Mucosa of rectum (tissue), 2 donors: ENCODE data around the gene IFT57.
"Not testable (repeated sequence)": the region's sequence is repeated elsewhere in the genome, so short reads cannot be mapped to it uniquely, and the experiment has no call there.

ENCODE experiments used
- H3K27ac ChIP-seq, 2 donors: one replicate each; pipeline ENCODE4 v1.7.0; 2013; ENCODE audit warnings: inconsistent platforms in 2 of 2, low read depth in 2 of 2, low read length in 2 of 2
- H3K27me3 ChIP-seq, 2 donors: one replicate each; pipeline ENCODE4 v1.7.0; 2013; ENCODE audit warnings: low read length in 2 of 2; ENCODE audit not compliant: control insufficient read depth in 2 of 2, insufficient read depth in 2 of 2
- H3K36me3 ChIP-seq, 2 donors: one replicate each; pipeline ENCODE4 v1.7.0; 2013; ENCODE audit warnings: low read length in 2 of 2; ENCODE audit not compliant: control insufficient read depth in 2 of 2, insufficient read depth in 2 of 2
- H3K4me1 ChIP-seq, 2 donors: one replicate each; pipeline ENCODE4 v1.7.0; 2013; ENCODE audit warnings: low read length in 2 of 2, mild to moderate bottlenecking in 1 of 2; ENCODE audit not compliant: control insufficient read depth in 2 of 2, insufficient read depth in 2 of 2
- H3K4me3 ChIP-seq, 2 donors: one replicate each; pipeline ENCODE4 v1.7.0; 2013; ENCODE audit warnings: low read length in 2 of 2
- H3K9ac ChIP-seq, 2 donors: one replicate each; pipeline ENCODE4 v1.7.0; 2013; ENCODE audit warnings: low read length in 2 of 2, low read depth in 1 of 2, mild to moderate bottlenecking in 1 of 2
- H3K9me3 ChIP-seq, 2 donors: one replicate each; pipeline ENCODE4 v1.7.0; 2013; ENCODE audit warnings: low read length in 2 of 2; ENCODE audit not compliant: control insufficient read depth in 2 of 2
- donor health status: healthy.
- donor health status: Normal muscosa, but diverticular disease.

Gene IFT57

DNA sequence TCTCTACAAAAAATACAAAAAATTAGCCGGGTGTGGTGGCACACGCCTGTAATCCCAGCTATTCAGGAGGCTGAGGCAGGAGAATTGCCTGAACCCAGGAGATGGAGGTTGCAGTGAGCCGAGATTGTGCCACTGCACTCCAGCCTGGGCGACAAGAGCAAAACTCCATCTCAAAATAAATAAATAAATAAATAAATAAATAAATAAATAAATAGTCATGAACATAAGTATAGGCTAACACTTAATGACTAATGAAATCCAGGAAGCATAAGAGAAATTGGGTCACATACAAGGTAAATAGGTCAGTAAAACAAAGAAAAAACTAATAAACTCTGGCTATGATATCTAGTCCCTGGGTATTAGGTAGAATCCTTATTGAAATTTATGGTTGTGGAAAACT is 66.6 kb downstream of the IFT57 start:
- H3K9me3 ChIP-seq, H3K4me1 ChIP-seq, H3K27me3 ChIP-seq, H3K36me3 ChIP-seq, H3K4me3 ChIP-seq, H3K9ac ChIP-seq, H3K27ac ChIP-seq: not testable (repeated sequence)

DNA sequence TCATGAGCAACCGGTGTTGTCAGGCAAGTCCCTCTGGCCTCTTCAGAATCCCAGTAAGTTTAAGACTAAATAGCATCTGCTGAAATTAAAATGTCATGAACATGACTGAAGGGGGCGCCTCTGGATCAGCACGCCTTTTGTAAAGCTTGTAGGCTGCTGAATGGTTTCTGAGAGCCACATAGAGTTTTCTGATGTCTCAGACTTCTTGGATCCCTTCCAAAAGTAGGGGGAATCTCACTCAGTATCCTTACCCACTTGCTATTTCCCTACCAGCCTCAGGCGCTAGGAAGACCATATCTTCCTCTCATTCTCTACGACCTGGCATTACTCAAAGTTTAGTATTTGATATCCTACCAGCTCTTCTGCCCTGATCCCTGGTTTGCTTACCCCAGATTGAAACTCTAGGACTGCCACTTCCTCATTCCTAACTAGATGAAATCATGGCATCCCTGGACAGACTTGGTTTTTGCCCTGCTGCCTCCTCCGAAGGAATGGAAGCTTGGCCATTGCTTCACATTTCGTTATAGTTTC is 68.7 kb downstream of the IFT57 start:
- H3K27me3 ChIP-seq, result no peaks in the 10 kb centered on the region
- H3K9me3 ChIP-seq, result no peaks in the 10 kb centered on the region

DNA sequence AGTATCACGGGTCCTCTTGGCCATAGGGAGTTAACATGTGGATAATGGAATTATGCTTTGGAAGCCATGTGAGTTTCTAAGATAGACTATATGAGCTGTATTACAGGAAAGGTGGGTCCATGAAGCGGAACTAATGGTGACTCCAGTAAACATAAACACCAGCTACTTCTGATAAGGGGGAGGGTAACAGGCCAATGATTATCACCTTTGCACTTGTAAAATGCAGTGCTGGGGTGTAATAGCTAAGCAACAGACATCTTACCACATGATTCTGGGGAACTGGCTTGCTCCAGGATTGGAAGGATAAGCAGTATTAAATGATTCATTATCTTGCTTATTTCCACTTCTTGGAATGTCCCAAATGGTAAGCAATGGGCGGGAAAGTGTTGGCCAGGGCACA is 70.0 kb downstream of the IFT57 start:
- H3K27ac ChIP-seq, result no peak overlapping the region
- H3K27me3 ChIP-seq, result no peaks in the 10 kb centered on the region
- no peaks in the 10 kb centered on the region for H3K4me1 ChIP-seq
- no peak overlapping the region for H3K9ac ChIP-seq
- no peaks in the 10 kb centered on the region for H3K36me3 ChIP-seq
- no peak overlapping the region for H3K4me3 ChIP-seq
- no peaks in the 10 kb centered on the region for H3K9me3 ChIP-seq

More for the DNA sequence above, 68.7 kb downstream of the IFT57 start:
- no peaks in the 10 kb centered on the region for H3K4me1 ChIP-seq
- no peak overlapping the region for H3K9ac ChIP-seq
- no peak overlapping the region for H3K4me3 ChIP-seq
- H3K36me3 ChIP-seq, result no peaks in the 10 kb centered on the region
- no peak overlapping the region for H3K27ac ChIP-seq

DNA sequence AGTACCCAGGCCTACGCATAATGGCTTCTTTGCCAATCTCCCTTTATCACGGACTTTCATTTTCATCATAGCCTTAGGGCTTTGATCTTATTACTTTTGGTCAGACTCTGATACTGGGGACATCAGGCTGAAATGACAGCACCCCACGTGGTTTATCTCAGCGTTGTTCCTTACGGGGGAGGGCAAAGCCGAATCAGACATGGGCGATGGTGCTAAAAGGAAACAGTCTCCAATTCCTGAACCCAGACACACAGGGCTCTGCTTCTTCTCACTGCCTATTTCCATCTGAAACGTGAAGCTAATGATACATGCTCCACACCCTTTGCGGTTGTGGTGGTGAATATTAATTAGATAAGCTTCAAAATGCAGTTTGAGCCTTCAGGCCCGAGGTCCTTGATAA is 72.0 kb downstream of the IFT57 start:
- H3K27ac ChIP-seq, result no peak overlapping the region
- H3K36me3 ChIP-seq, result no peaks in the 10 kb centered on the region
- peaks cover 3 to 4% of the 10 kb centered on the region in 2 donors for H3K9me3 ChIP-seq
- H3K4me1 ChIP-seq, result no peaks in the 10 kb centered on the region
- H3K4me3 ChIP-seq, result no peak overlapping the region
- H3K9ac ChIP-seq, result no peak overlapping the region
- H3K27me3 ChIP-seq, result no peaks in the 10 kb centered on the region

DNA sequence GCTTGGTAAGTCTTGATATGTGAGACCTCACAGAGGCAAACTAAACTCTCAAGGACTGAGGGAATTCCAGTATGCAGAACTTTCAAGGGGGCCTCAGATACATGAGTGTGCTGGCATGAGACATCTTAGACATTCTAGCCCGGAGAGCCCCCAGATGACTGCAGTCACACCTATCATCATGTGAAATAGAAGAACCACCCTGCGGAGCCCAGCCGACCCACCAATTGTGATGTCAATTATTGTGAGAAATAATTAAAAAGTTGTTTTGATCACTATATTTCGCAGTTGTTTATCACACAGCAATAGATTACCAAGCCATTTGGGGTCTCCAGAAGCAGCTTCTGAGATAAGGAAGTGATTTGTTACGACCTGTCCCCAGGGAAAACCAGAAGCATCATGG is 76.1 kb downstream of the IFT57 start:
- Histone ChIP-seq H3K9me3 (peaks cover 3 to 4% of the 10 kb centered on the region in 2 donors), H3K27ac (no peak overlapping the region), H3K27me3 (no peaks in the 10 kb centered on the region), H3K36me3 (no peaks in the 10 kb centered on the region), H3K4me3 (no peak overlapping the region), H3K4me1 (no peaks in the 10 kb centered on the region), H3K9ac (no peak overlapping the region)

DNA sequence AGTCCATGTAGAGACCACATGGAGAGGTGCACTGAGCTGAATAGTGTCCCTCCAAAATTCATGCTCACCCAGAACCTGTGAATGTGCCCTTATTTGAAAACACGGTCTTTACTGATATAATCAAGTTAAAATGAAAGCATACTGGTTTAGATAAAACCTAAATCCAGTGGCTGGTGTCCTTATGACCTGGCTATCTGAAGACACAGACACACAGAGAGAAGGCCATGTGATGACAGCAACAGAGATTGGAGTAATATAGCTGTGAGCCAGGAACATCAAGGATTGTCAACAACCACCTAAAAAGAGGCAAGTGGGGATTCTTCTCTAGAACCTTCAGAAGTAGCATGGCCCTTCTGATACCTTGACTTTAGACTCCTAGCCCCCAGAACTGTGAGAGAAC is 76.6 kb downstream of the IFT57 start:
- Histone ChIP-seq H3K4me3 (no peak overlapping the region), H3K27ac (no peak overlapping the region), H3K36me3 (no peaks in the 10 kb centered on the region), H3K9ac (no peak overlapping the region), H3K4me1 (no peaks in the 10 kb centered on the region), H3K9me3 (peaks cover 3 to 4% of the 10 kb centered on the region in 2 donors), H3K27me3 (no peaks in the 10 kb centered on the region)

DNA sequence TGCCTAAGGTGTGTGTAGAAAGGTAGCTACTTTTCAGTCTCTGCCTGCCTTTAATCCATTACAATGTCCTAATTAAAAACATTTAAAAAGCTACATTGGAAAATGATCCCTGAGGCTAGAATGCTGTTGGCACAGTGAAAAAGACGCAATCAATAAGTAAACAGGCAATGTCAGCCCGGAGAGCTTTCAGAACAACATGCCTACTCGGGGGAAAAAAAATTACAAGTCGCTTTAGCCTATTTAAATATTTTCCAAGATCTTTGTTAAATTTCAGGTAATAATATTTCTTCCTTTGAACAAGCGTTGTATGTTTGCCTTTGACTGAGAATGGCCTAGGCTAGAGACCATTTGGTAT is 84.8 kb downstream of the IFT57 start:
- H3K27ac ChIP-seq, result no peak overlapping the region
- H3K36me3 ChIP-seq, result no peaks in the 10 kb centered on the region

DNA sequence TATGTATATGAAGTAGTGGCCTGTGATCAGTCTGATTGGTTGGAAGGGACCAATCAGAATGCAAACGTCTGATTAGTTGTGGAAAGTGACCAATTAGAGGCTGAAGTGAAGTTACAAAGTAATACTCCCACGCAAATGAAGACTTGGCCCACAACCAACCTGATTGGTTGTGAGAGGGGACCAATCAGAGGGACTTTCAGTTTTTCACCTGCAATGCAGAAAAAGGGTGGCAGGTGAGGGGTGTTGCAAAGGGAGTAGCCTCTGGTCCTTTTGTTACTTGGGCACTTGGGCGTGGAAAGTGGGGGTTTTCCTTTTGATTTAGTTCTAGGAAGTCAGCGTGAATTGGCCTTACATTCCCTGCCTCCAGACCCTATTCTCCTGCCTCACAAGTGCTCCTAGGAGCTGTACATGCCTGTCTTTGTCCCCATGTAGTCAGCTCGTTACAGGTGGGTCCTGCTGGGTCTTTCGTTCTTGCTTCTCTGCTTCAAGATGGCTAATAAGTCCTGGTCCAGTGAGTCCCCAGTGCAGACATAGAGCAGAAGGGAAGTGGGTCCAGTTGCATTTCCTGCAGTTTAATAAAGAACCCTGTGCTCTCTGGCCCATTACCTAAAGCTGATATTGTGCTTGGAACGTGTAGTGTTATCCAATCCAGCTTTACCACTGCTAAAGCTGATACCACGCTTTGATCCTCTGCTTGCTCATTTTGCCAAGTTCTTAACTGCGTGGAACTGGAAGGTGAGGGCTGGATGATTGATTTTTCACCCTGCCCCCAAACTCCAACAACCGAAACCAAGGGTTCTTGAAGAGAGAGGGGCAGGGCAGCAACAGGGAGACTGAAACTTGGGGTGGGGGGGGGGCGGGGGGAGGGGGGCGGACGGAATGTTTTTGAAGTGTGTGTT is 85.4 kb downstream of the IFT57 start:
- Histone ChIP-seq H3K27ac (no peak overlapping the region), H3K9me3 (no peaks in the 10 kb centered on the region), H3K4me1 (peaks cover 0 to 8% of the 10 kb centered on the region in 2 donors)

More for the DNA sequence above, 84.8 kb downstream of the IFT57 start:
- H3K4me3 ChIP-seq, result no peak overlapping the region
- no peaks in the 10 kb centered on the region for H3K9me3 ChIP-seq
- H3K9ac ChIP-seq, result no peak overlapping the region
- peaks cover 0 to 4% of the 10 kb centered on the region in 2 donors for H3K4me1 ChIP-seq
- no peaks in the 10 kb centered on the region for H3K27me3 ChIP-seq

DNA sequence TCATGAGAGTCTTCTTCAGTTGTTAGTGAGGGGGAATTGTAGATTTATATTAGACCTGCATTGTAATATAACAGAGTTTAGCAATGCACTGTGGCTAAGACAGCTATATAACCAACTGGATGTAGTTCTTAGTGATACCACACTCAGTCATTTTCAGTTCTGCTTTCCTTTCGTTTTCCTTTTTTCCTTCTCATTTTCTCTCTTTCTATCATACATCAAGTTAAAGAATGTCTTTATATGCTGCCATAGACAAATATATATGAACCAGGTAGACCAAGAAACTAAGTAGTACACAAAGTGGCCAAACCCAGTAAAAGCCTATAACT is 87.7 kb downstream of the IFT57 start:
- no peaks in the 10 kb centered on the region for H3K9me3 ChIP-seq
- no peaks in the 10 kb centered on the region for H3K27me3 ChIP-seq
- H3K27ac ChIP-seq, result no peak overlapping the region
- H3K4me1 ChIP-seq, result peaks cover 0 to 8% of the 10 kb centered on the region in 2 donors
- peak overlapping the region in 1 of 2 donors; percentile 1 for H3K4me3 ChIP-seq
- no peak overlapping the region for H3K9ac ChIP-seq
- no peaks in the 10 kb centered on the region for H3K36me3 ChIP-seq

More for the DNA sequence above, 85.4 kb downstream of the IFT57 start:
- Histone ChIP-seq H3K36me3 (no peaks in the 10 kb centered on the region), H3K4me3 (no peak overlapping the region), H3K27me3 (no peaks in the 10 kb centered on the region), H3K9ac (no peak overlapping the region)

DNA sequence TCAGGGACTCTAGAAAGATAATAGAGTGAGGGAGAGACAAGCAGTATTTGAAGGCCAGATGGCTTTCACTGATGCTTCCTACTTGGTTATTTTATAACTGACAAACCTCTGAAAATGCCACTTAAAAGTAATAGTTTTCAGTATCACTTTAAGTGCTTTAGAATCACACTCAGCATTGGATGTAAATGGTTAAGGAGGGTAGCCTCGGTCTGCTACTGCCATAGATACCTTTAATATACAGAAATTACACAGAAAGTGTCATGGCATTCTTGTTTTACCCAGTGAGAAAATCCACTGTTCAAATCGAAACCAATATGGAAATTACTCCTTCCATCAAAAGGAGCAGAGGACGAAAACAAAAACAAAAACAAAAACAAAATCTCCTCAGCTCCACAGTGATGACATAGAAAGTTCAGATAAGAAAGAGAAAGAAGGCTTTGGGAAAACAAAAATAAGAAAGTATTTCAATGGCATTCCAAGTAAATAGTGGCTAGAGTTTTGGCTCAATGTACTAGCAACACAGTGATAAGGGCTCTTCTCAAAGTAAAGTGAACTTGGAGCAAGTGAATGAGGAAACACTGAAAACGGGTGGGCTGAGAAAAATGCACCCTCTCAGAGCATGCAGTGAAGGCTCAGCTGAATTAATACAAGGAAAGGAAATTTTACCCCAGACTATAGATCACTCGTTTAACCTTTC is 88.2 kb downstream of the IFT57 start:
- Histone ChIP-seq H3K9me3 (no peaks in the 10 kb centered on the region), H3K27me3 (no peaks in the 10 kb centered on the region), H3K4me1 (peaks cover 0 to 8% of the 10 kb centered on the region in 2 donors), H3K36me3 (no peaks in the 10 kb centered on the region), H3K9ac (no peak overlapping the region), H3K4me3 (peak overlapping the region in 1 of 2 donors; percentile 1), H3K27ac (no peak overlapping the region)
